K562 (cell line): ENCODE data around the gene CUL1.

Experiments
- EP300 ChIP-seq: IDR thresholded peaks from 2 replicates; pipeline ENCODE4 v1.6.1; 2012; ENCODE audit warnings: low read length, improper control_type of control experiment
- EZH2 ChIP-seq: IDR thresholded peaks from 2 replicates; pipeline ENCODE4 v1.6.1; 2012; ENCODE audit warnings: low read depth, mild to moderate bottlenecking, inconsistent platforms, low read length, borderline replicate concordance
- FOSL1 ChIP-seq: fragments of 200-800 bp; sonication (Bioruptor generic); conservative IDR thresholded peaks from 2 replicates; pipeline ENCODE4 v1.6.1; 2016; ENCODE audit warnings: missing genetic modification characterization, missing compliant biosample characterization
- GATAD2A ChIP-seq: fragments of 450-650 bp; IDR thresholded peaks from 2 replicates; pipeline ENCODE4 v1.6.1; 2017
- HDAC1 ChIP-seq, 2 experiments: fragments of 450-650 bp; IDR thresholded peaks; 2 replicates each; pipeline ENCODE4 v1.6.1; 2016 to 2017; ENCODE audit warnings: inconsistent platforms in 1 of 2, mild to moderate bottlenecking in 1 of 2, moderate library complexity in 1 of 2
- ZNF232 ChIP-seq: sonication (generic); formaldehyde crosslinking; IDR thresholded peaks from 2 replicates; pipeline ENCODE4 v1.8.0; 2022; ENCODE audit warnings: mild to moderate bottlenecking, missing genetic modification reagents
- ZNF584 ChIP-seq: fragments of 200-800 bp; sonication (Bioruptor generic); IDR thresholded peaks from 2 replicates; pipeline ENCODE4 v1.6.1; 2016; ENCODE audit warnings: low read depth, mild to moderate bottlenecking, missing genetic modification characterization, missing compliant biosample characterization
- TF ChIP-seq, protein P1 (sequence below): fragments of 450-650 bp; formaldehyde crosslinking; IDR thresholded peaks from 2 replicates; pipeline ENCODE4 v1.4.0; 2022; ENCODE audit warnings: missing genetic modification characterization
- TF ChIP-seq, protein P2 (sequence below), 3 experiments: IDR thresholded peaks in 2 of 3; conservative IDR thresholded peaks in 1 of 3; 2 replicates each; pipeline ENCODE4 v1.5.1; 2011 to 2012; ENCODE audit warnings: low read length in 3 of 3, mild to moderate bottlenecking in 3 of 3, control low read depth in 2 of 3, improper control_type of control experiment in 1 of 3, inconsistent platforms in 1 of 3, low read depth in 1 of 3, mixed read lengths in 1 of 3, moderate library complexity in 1 of 3; ENCODE audit not compliant: insufficient read depth in 2 of 3

DNA sequence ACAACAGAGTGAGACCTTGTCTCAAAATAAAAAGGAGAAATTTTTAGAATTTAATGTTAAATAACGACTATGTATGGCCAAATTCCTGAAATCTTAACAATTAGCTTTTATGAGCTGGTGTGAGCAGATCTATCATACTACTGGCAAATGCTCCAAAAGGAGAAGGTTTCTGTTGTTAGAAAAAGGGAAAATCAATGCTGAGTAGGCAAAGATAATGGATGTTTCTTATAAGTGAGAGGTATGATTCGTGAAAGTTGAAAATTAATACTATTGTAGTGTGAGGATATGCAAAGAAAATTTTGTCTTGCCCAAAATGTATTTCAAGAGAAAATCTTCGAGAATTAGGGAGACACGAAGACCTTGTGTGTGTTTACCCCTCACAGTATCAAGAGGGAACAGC is 40.8 kb upstream of the CUL1 start:
- TF ChIP-seq HDAC1 (IDR thresholded peaks at IDR 0.05) (no peak), ZNF584 (CRISPR knock-in tag) (no peak), EP300 (no peak), GATAD2A (no peak), FOSL1 (no peak), EZH2 (no peak), ZNF232 (CRISPR knock-in tag) (no peak)
- TF ChIP-seq, protein P1, sequence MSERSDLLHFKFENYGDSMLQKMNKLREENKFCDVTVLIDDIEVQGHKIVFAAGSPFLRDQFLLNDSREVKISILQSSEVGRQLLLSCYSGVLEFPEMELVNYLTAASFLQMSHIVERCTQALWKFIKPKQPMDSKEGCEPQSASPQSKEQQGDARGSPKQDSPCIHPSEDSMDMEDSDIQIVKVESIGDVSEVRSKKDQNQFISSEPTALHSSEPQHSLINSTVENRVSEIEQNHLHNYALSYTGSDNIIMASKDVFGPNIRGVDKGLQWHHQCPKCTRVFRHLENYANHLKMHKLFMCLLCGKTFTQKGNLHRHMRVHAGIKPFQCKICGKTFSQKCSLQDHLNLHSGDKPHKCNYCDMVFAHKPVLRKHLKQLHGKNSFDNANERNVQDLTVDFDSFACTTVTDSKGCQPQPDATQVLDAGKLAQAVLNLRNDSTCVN, result no peak
- TF ChIP-seq, protein P2, sequence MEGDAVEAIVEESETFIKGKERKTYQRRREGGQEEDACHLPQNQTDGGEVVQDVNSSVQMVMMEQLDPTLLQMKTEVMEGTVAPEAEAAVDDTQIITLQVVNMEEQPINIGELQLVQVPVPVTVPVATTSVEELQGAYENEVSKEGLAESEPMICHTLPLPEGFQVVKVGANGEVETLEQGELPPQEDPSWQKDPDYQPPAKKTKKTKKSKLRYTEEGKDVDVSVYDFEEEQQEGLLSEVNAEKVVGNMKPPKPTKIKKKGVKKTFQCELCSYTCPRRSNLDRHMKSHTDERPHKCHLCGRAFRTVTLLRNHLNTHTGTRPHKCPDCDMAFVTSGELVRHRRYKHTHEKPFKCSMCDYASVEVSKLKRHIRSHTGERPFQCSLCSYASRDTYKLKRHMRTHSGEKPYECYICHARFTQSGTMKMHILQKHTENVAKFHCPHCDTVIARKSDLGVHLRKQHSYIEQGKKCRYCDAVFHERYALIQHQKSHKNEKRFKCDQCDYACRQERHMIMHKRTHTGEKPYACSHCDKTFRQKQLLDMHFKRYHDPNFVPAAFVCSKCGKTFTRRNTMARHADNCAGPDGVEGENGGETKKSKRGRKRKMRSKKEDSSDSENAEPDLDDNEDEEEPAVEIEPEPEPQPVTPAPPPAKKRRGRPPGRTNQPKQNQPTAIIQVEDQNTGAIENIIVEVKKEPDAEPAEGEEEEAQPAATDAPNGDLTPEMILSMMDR (IDR thresholded peaks at IDR 0.05 in 2 of 3, conservative IDR thresholded peaks at IDR 0.05 in 1 of 3; ENCODE audit: insufficient read depth in 2 of 3, low read depth in 1 of 3, low read length in 3 of 3), result no peak
